GM21423 (cell line): ENCODE results near the gene APBA2.

Source experiments
- ATAC-seq: cut with Tn5 transposase; IDR thresholded peaks from one replicate; pipeline ENCODE4 v1.9.1; 2021; ENCODE audit warnings: mild to moderate bottlenecking, moderate library complexity; ENCODE audit not compliant: unreplicated experiment

The APBA2 gene

DNA sequence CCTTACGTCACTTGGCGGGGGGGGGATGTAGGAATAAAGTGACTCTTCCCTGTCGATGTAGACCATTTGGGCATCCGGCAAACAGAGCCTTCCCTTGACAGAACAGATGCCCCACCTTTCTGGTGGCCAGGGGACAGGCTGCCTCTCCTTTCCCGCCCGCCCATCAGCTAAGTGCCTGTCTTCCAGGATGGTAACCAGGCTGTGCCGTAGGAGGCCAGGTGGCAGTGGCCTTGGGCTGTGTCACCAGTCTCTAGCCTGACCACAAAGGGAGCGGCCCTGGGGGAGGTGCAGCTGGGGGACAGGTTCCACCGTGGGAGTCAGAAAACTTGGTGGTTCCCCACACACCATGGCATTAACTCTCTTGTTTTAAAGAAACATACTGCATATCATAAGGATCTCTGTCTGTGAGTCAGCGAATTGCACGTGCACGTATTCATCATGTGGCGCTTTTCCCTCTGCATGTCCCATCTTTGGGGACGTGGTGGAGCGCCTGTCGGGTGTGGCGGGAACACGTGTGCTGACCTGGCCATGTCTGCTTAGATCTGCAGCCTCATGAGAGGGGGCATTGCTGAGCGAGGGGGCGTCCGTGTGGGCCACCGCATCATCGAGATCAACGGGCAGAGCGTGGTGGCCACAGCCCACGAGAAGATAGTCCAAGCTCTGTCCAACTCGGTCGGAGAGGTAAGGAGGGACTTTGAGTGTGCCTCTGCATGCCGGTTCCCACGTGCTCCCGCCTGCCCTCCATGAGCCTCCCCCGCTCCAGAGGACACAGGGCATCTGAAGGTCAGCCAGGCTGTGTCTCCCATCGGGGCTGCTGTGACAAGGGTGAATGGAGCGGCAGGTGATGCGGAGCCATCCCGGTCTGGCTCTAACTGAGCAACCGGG lies 227.8 kb downstream of the APBA2 start:
- no peak for ATAC-seq

DNA sequence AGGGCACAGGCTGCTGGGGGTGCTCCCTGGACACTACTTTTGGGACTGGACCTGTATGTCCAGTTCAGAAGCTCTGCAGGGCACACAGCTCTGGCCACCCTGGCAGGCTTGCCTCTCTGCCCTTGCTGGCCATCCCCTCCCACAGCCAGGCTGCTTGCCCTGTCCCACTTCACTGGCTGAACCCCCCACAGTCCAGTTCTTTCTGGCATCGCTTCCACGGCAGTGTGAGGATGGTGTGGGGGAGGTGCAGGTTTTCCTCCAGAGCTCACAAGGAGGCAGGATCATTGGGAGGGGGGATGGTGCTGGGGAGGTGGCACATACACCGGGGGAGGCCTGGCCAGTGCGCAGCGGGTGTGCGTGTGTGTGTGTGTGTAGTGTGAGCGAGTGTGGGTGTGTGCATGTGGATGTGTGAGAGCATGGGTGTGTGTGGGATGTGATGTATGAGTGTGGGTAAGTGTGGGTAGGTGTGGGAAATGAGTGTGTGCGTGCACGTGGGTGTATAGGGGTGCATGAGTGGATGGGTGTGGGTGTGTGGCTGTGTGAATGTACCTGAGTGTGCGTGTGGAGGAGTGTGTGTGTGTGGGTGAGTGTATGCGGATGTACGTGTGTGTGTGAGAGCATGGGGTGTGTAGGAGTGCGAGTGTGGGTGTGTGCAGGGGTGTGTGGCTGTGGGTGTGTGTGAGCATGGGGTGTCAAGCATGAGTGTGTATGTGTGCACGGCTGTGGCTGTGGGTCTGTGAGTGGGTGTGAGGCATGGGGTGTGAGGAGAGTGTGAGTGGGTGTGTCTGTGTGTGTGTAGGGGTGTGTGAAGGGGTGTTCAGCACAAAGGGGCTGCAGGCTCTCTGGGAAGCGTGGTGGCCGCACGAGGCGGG lies 228.7 kb downstream of the APBA2 start:
- no peak for ATAC-seq

DNA sequence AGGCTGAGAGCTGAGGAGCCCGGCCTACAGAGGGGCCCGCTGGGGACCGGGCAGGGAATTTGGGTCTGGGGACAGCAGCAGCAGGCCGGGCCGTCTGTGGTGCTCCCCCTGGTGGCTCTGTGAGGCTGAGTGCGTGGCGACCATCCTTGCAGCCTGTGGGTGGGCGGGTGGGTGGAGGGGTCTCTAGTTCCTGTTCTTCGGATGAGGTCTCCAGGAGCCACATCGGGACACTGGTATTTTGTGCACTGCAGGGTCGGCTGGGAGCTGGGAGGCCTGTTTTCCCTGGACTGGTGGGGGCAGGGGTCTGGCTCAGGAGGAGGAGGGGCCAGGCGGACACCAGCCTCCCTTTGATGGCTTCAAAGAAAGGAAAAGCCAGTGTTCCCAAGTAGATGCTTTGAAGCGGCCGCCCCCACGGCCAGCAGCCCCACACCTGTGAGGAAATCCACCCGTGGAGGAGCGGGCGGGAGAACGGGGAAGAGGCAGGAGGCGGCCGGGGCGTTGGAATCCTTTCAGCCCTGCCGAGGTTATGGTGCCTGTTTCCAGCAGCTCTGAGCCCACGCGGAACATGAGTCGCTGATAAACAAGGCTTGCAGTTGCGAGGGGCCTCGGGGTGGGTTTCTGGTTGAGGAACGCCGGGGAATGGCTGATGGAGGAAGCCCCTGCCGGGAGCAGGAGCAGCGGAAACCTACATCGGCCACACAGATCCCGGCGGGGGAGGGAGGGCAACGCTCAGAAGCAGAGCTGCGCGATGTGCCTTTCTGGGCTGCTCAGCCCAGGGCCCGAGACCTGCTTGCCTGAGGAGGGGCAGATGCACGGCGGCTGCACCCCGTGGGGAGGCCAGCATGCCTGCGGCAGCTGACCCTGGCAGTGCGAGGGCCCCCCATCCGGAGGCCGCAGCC lies 229.6 kb downstream of the APBA2 start:
- ATAC-seq, result no peak

DNA sequence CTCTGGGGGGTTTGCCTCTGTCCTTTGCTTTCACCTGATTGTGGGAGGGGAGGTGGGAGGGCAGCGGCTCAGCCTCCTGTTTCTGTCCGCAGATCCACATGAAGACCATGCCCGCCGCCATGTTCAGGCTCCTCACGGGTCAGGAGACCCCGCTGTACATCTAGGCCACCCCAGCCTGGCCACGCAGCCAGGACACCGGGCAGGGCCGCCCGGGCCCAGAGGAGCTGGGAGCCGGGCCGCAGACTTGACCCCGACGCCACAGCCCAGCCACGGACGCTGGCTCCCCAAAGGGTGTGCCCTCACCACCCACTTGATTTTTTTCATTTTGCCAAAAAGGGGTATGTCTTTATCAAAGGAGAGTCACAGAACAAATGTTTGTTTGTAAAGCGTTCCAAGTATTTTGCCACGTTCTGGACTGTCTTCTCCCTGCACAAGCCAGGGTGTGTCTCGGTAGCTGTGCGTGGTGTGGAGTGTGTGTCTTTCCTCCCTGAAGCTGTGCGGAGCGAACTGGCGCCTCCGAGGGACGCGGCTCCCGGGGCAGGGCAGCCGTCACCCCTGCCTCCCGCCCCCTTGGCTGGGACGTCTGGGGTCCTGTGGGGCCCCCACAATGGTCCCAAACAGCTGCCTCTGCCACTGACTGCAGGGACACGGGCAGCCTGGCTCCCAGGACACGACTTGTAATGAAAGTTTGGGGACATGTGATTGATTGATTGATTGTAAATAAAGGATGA lies 231.4 kb downstream of the APBA2 start:
- ATAC-seq, result no peak

- no peak for ATAC-seq
Observed at GRCh38 chr15:29117778-29118177, 232.0 kb downstream of the APBA2 start.

GRCh38 chr15:29119847-29120246 lies 234.1 kb downstream of the APBA2 start:
- no peak for ATAC-seq

GRCh38 chr15:29120593-29121368 lies 235.0 kb downstream of the APBA2 start:
- ATAC-seq, result no peak

- ATAC-seq, result no peak
Observed at GRCh38 chr15:29121369-29121656, 235.5 kb downstream of the APBA2 start.

- ATAC-seq, result no peak
Observed at GRCh38 chr15:29121907-29122306, 236.1 kb downstream of the APBA2 start.

DNA sequence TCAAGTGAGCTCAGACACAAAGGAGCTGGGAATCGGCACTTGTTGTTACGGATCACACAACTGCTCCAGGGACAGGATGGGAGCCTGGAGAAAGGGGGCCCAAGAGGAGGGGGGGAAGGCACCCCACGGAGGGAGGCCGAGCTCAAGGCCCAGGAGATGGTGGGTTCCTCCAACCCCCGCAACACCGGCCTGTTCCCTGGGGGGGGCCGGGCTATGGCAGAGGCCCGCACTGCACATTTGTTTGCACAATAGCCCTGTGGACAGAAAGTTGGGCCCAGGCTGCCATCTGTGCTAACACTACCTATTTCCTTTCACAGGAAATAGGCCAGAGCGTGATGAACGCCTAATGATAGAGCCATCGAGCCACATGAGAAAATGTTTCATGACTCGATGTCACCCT lies 236.7 kb downstream of the APBA2 start:
- ATAC-seq, result no peak

DNA sequence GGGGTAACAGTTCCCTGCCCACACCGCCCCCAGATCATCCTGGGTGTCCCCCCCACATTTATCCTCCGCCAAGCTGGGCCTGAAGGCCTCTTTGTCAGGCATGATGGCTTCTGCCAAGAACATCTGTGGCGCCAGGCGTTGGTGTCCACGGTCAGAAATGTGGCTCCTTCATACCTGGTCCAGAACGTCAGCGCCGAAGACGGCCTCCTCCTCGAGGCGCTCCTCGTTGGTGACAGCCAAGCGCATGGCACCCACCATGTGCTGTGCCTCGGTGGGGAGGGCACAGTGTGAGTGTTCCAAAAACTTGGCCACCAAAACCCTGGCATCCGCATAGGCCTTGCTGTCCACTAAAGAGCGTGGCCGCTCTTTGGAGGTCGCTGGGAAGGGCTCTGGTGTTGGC lies 237.4 kb downstream of the APBA2 start:
- no peak for ATAC-seq

GRCh38 chr15:29123991-29124390 lies 238.2 kb downstream of the APBA2 start:
- ATAC-seq, result no peak

DNA sequence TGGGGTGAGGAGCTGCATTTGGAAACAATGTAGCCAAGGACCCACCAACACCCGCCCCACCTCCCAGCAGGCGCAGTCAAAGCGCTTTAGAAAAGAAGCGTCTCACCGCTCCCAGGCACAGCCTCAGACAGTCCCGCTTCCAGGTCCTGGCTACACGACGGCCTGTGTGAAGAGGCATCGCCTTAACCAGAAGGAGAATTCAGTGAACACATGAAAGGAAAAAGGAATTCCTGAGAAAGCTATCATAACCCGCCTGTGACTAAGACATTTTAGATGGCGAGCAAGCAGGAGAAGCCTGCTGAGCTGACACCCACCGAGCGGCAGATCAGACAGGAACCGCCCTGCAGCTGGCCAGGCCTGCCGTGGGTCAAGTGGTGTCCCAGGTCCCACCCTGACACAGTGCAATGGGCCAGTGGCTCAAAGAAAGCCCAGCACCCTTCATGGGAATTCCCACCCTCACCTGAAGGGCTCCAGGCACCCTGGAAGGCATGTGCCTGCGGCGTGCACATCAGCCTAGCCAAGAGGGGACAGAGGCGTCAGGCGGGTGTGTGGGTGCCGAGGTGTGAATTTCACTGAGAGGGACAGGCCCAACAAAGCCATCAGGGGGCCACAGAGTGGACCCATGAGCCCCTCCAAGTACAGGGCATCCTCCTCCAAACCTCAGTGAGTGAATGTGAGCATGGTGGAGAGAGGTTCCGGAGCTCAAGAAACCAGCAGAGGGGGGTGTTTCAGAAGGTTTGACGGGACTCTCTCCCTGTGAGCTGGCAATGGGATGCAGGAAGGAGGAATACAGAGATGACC lies 239.0 kb downstream of the APBA2 start:
- no peak for ATAC-seq

DNA sequence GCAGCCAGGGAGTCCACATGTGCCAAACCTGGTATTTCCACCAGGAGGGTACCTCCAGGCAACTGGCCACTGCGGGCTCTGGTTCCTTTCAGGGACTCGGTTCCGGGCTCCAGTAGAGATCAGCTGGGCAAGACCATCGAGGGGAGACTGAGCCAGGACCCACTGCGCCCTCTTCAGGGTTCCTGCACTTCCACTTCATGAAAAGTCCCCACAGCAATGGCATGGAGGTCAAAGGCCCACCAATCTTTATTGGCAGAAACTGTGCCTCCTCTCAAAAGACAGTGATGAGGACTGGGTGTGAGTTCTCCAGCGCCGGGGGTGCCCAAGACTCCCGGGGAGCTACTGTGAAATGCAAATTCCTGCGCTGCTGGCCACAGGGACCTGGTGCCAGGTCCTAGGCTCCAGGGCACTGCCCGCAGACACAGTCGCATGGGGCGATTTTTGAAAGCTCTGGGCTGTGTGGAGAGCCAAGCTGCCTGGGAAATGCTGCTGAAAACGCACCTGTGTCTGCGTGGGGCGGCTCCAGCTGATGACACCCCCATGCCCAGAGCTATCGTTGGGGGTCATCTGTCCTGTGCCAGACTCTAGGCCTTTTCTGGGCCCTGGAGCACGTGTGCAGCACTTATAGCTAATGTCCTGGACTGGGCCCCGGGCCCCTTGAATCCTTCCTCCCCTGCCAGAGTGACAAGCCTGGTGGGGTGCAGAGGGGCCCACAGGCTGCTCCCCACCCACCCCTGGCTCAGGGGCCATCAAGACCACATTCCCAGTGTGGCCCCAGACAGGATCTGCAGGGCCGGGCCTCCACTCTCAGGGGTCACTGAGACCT lies 239.8 kb downstream of the APBA2 start:
- no peak for ATAC-seq

- ATAC-seq, result no peak
Observed at GRCh38 chr15:29126208-29126536, 240.4 kb downstream of the APBA2 start.

- ATAC-seq, result no peak
Observed at GRCh38 chr15:29126821-29127461, 241.2 kb downstream of the APBA2 start.

- ATAC-seq, result no peak
Observed at GRCh38 chr15:29127506-29128430, 242.0 kb downstream of the APBA2 start.
